Lower lobe of right lung (tissue), 2 donors: ENCODE measurements around the gene IL1RL1. TPM values are rescaled to one million over a fixed set of nuclear protein-coding genes. Genes with fewer than 3 reads are reported as not detected.

ENCODE experiments used
- ATAC-seq, 2 donors: fragments of 200-7000 bp; cut with Tn5 transposase; one replicate each; pipeline ENCODE4 v1.9.1; 2020 to 2022; ENCODE audit warnings: mild to moderate bottlenecking in 2 of 2, moderate library complexity in 2 of 2
- DNase-seq: peaks from one replicate; pipeline ENCODE4 v3.0.0-alpha.2; 2020
- H3K27ac ChIP-seq: fragments of 200-600 bp; one replicate; pipeline ENCODE4 v1.8.0; 2022
- H3K27me3 ChIP-seq: fragments of 200-600 bp; one replicate; pipeline ENCODE4 v1.8.0; 2022; ENCODE audit warnings: low read depth
- H3K36me3 ChIP-seq: fragments of 200-600 bp; one replicate; pipeline ENCODE4 v1.8.0; 2022; ENCODE audit warnings: mild to moderate bottlenecking
- H3K4me1 ChIP-seq: fragments of 200-600 bp; one replicate; pipeline ENCODE4 v1.8.0; 2022
- H3K4me3 ChIP-seq: fragments of 200-600 bp; one replicate; pipeline ENCODE4 v1.8.0; 2022; ENCODE audit warnings: mild to moderate bottlenecking
- H3K9me3 ChIP-seq: fragments of 200-600 bp; one replicate; pipeline ENCODE4 v1.8.0; 2022
- CTCF ChIP-seq: fragments of 200-600 bp; IDR thresholded peaks from one replicate; pipeline ENCODE4 v1.8.0; 2022; ENCODE audit warnings: antibody characterized with exemption, mild to moderate bottlenecking
- intact Hi-C: fragments of 100-400 bp; cut with DNase I; formaldehyde crosslinking; loops from one replicate; pipeline ENCODE4 v1.11.0; 2022
- total RNA-seq: library from RNA; stranded (reverse); fragmentation: NEBNext Ultra II Directional; extraction: Animal tissue kit (Norgen Biotek cat#: 25700); gene quantifications from one replicate; pipeline ENCODE4 v1.2.1, GENCODE V29; 2021
- donor health status: DM: no; HTN: yes; CAD: no; lungs with severe emphysema.

Gene IL1RL1
- total RNA-seq, 1 donor from 2014 or later, result 69.6 TPM

GRCh38 chr2:102344397-102344796 is 33.0 kb downstream of the IL1RL1 start:
- Histone ChIP-seq H3K4me1 (no peaks in the 10 kb centered on the region), H3K9me3 (no peaks in the 10 kb centered on the region), H3K36me3 (no peaks in the 10 kb centered on the region), H3K27ac (no peak overlapping the region), H3K4me3 (no peak overlapping the region), H3K27me3 (no peaks in the 10 kb centered on the region)
- TF ChIP-seq CTCF, result no peak
- ATAC-seq, result no peak
- intact Hi-C loops, result no loop called here
- DNase-seq, result no peak

GRCh38 chr2:102345329-102345920 is 34.1 kb downstream of the IL1RL1 start:
- Histone ChIP-seq H3K9me3 (no peaks in the 10 kb centered on the region), H3K4me1 (no peaks in the 10 kb centered on the region), H3K4me3 (no peak overlapping the region), H3K36me3 (no peaks in the 10 kb centered on the region), H3K27ac (no peak overlapping the region), H3K27me3 (no peaks in the 10 kb centered on the region)
- TF ChIP-seq CTCF, result no peak
- DNase-seq, result no peak
- intact Hi-C loops, result no loop called here
- no peak for ATAC-seq

- intact Hi-C loops, result no loop called here
- DNase-seq (no peak), ATAC-seq (no peak)
- Histone ChIP-seq H3K9me3 (no peaks in the 10 kb centered on the region), H3K4me1 (no peaks in the 10 kb centered on the region), H3K36me3 (no peaks in the 10 kb centered on the region), H3K27me3 (no peaks in the 10 kb centered on the region), H3K4me3 (no peak overlapping the region), H3K27ac (no peak overlapping the region)
- no peak for TF ChIP-seq CTCF
Observed at GRCh38 chr2:102346381-102347130, 35.2 kb downstream of the IL1RL1 start.

- no peaks in the 10 kb centered on the region for H3K27me3 ChIP-seq
- no peak overlapping the region for H3K27ac ChIP-seq
- TF ChIP-seq CTCF, result no peak
- no peak overlapping the region for H3K4me3 ChIP-seq
- peaks cover 3% of the 10 kb centered on the region for H3K4me1 ChIP-seq
- DNase-seq, result no peak
- H3K9me3 ChIP-seq, result no peaks in the 10 kb centered on the region
- peak in 1 of 2 donors; percentile 42 for ATAC-seq
- intact Hi-C loops, result no loop called here
- H3K36me3 ChIP-seq, result no peaks in the 10 kb centered on the region
Observed at GRCh38 chr2:102350137-102350793, 38.9 kb downstream of the IL1RL1 start.

GRCh38 chr2:102355526-102356380 is 44.4 kb downstream of the IL1RL1 start, which contains the start of gene IL18R1:
IL18R1 (plus strand) TSS chr2:102355796; CDS start chr2:102362661, 6,865 bp downstream.
- H3K36me3 ChIP-seq, result no peaks in the 10 kb centered on the region
- no peaks in the 10 kb centered on the region for H3K9me3 ChIP-seq
- H3K27ac ChIP-seq, result peak within 1 kb of the TSS; percentile 90
- ATAC-seq (peak; percentile 98 to 99), DNase-seq (peak; percentile 87)
- peak; percentile 83 for TF ChIP-seq CTCF
- intact Hi-C loops, result no loop called here
- no peaks in the 10 kb centered on the region for H3K27me3 ChIP-seq
- peaks cover 25% of the 10 kb centered on the region for H3K4me1 ChIP-seq
- H3K4me3 ChIP-seq, result peak within 1 kb of the TSS; percentile 85
